ENCODE results near the gene RASSF10. TPM values are rescaled to one million over a fixed set of nuclear protein-coding genes. Genes with fewer than 3 reads are reported as not detected.
A peak's percentile ranks its signal among the peaks of the same experiment; 100 is the strongest.

The RASSF10 gene
- polyA plus RNA-seq, 3 donors: not detected

- Histone ChIP-seq H3K27me3 (ENCODE audit: control insufficient read depth in 2 of 2, insufficient read depth in 2 of 2, low read length in 2 of 2) (no peaks in the 10 kb centered on the region), H3K79me2 (ENCODE audit: insufficient read depth, low read length) (no peaks in the 10 kb centered on the region), H3K4me2 (replicated peaks; ENCODE audit: extremely low read depth, low read length, poor library complexity, severe bottlenecking) (no peak overlapping the region), H3K4me1 (ENCODE audit: control insufficient read depth in 1 of 2, insufficient read depth in 2 of 2, low read length in 2 of 2) (no peaks in the 10 kb centered on the region), H4K20me1 (ENCODE audit: insufficient read depth, low read length) (no peaks in the 10 kb centered on the region), H3K9ac (ENCODE audit: insufficient read depth, low read length, poor library complexity, severe bottlenecking) (no peak overlapping the region), H3K4me3 (replicated peaks in 1 of 3; ENCODE audit: low read depth in 2 of 3, low read length in 3 of 3) (no peak overlapping the region), H3K9me3 (replicated peaks in 1 of 2; ENCODE audit: control insufficient read depth in 1 of 2, insufficient read depth in 1 of 2, low read length in 2 of 2) (no peaks in the 10 kb centered on the region), H3K27ac (ENCODE audit: low read depth in 1 of 2, low read length in 2 of 2) (no peak overlapping the region), H3K36me3 (replicated peaks in 1 of 2; ENCODE audit: control insufficient read depth in 1 of 2, insufficient read depth in 2 of 2, low read length in 2 of 2) (no peaks in the 10 kb centered on the region), H2AFZ (ENCODE audit: insufficient read depth, low read depth, low read length, poor library complexity, severe bottlenecking) (no peak overlapping the region)
- Mint-ChIP-seq H3K36me3 (no peaks in the 10 kb centered on the region), H3K27me3 (ENCODE audit: low read depth in 3 of 3) (peaks cover 6 to 10% (median 8%) of the 10 kb centered on the region in 3 donors), H3K27ac (no peak overlapping the region), H3K9me3 (no peaks in the 10 kb centered on the region), H3K4me1 (no peaks in the 10 kb centered on the region), H3K4me3 (no peak overlapping the region)
- TF ChIP-seq CTCF (IDR thresholded peaks at IDR 0.05): peak; percentile 82
- DNase-seq: peak; percentile 9 to 46 (median 33)
- intact Hi-C loops (cut with micrococcal nuclease): loop anchor here in 1 of 2 donors (2.0 kb wide), 1 partner anchor 381 kb away; no protein-coding TSS in a partner anchor
- WGBS (ENCODE audit: insufficient coverage): 6% methylated on average over 9 of the region's 13 CpGs
These were observed 45.2 kb upstream of the RASSF10 start for GRCh38 chr11:12963792-12964536.

GRCh38 chr11:12964650-12965049 lies 44.5 kb upstream of the RASSF10 start:
- no peaks in the 10 kb centered on the region for H4K20me1 ChIP-seq (ENCODE audit: insufficient read depth, low read length)
- WGBS (ENCODE audit: insufficient coverage): no CpG with 5 or more reads among the region's 7 CpGs
- no peaks in the 10 kb centered on the region for H3K27me3 ChIP-seq (ENCODE audit: control insufficient read depth in 2 of 2, insufficient read depth in 2 of 2, low read length in 2 of 2)
- intact Hi-C loops (cut with micrococcal nuclease): loop anchor here (2.0 to 5.0 kb wide), 2 partner anchors 378 to 380 kb away; no protein-coding TSS in a partner anchor
- H3K4me2 ChIP-seq (replicated peaks; ENCODE audit: extremely low read depth, low read length, poor library complexity, severe bottlenecking): no peak overlapping the region
- Mint-ChIP-seq H3K4me3 (no peak overlapping the region), H3K27ac (no peak overlapping the region), H3K9me3 (no peaks in the 10 kb centered on the region), H3K4me1 (no peaks in the 10 kb centered on the region), H3K36me3 (no peaks in the 10 kb centered on the region), H3K27me3 (ENCODE audit: low read depth in 3 of 3) (peaks cover 6 to 10% (median 8%) of the 10 kb centered on the region in 3 donors)
- no peak overlapping the region for H2AFZ ChIP-seq (ENCODE audit: insufficient read depth, low read depth, low read length, poor library complexity, severe bottlenecking)
- H3K79me2 ChIP-seq (ENCODE audit: insufficient read depth, low read length): no peaks in the 10 kb centered on the region
- TF ChIP-seq CTCF (IDR thresholded peaks at IDR 0.05): no peak
- H3K9ac ChIP-seq (ENCODE audit: insufficient read depth, low read length, poor library complexity, severe bottlenecking): no peak overlapping the region
- H3K27ac ChIP-seq (ENCODE audit: low read depth in 1 of 2, low read length in 2 of 2): no peak overlapping the region
- no peaks in the 10 kb centered on the region for H3K4me1 ChIP-seq (ENCODE audit: control insufficient read depth in 1 of 2, insufficient read depth in 2 of 2, low read length in 2 of 2)
- DNase-seq: no peak
- H3K9me3 ChIP-seq (replicated peaks in 1 of 2; ENCODE audit: control insufficient read depth in 1 of 2, insufficient read depth in 1 of 2, low read length in 2 of 2): no peaks in the 10 kb centered on the region
- H3K4me3 ChIP-seq (replicated peaks in 1 of 3; ENCODE audit: low read depth in 2 of 3, low read length in 3 of 3): no peak overlapping the region
- no peaks in the 10 kb centered on the region for H3K36me3 ChIP-seq (replicated peaks in 1 of 2; ENCODE audit: control insufficient read depth in 1 of 2, insufficient read depth in 2 of 2, low read length in 2 of 2)
